Ectodermal cell (in vitro differentiated cells): ENCODE results near the gene RGP1.

ENCODE experiments used
- H3K27ac ChIP-seq: 2 replicates; pipeline ENCODE4 v1.7.0; 2013; ENCODE audit warnings: mild to moderate bottlenecking, low read depth, low read length; ENCODE audit not compliant: insufficient read depth, poor library complexity, severe bottlenecking
- H3K27me3 ChIP-seq: 2 replicates; pipeline ENCODE4 v1.7.0; 2013; ENCODE audit warnings: mild to moderate bottlenecking, low read length; ENCODE audit not compliant: insufficient read depth, control insufficient read depth, poor library complexity, severe bottlenecking
- H3K36me3 ChIP-seq: one replicate; pipeline ENCODE4 v1.7.0; 2013; ENCODE audit warnings: low read length; ENCODE audit not compliant: control insufficient read depth, insufficient read depth
- H3K4me1 ChIP-seq: one replicate; pipeline ENCODE4 v1.7.0; 2013; ENCODE audit warnings: low read length; ENCODE audit not compliant: control insufficient read depth, insufficient read depth
- H3K4me3 ChIP-seq: 2 replicates; pipeline ENCODE4 v1.7.0; 2013; ENCODE audit warnings: low read depth, low read length, control low read depth; ENCODE audit not compliant: insufficient read depth
- H3K9me3 ChIP-seq: 2 replicates; pipeline ENCODE4 v1.7.0; 2013; ENCODE audit warnings: mild to moderate bottlenecking, low read length, moderate library complexity; ENCODE audit not compliant: control insufficient read depth
- WGBS, 2 experiments: methylation state at CpG; one replicate each; pipeline ENCODE4 v1.1.7; 2013; ENCODE audit warnings: missing lambda C conversion rate in 2 of 2; 5-methylcytosine and 5-hydroxymethylcytosine counted together

The RGP1 gene

GRCh38 chr9:35710818-35711500 is 38.1 kb upstream of the RGP1 start:
- WGBS, 2 experiments, result 91 to 97% methylated on average over 5 to 7 of the region's 7 CpGs
- Histone ChIP-seq H3K27ac (no peak overlapping the region), H3K36me3 (peaks cover 88% of the 10 kb centered on the region), H3K27me3 (no peaks in the 10 kb centered on the region), H3K4me3 (no peak overlapping the region), H3K9me3 (no peaks in the 10 kb centered on the region), H3K4me1 (no peaks in the 10 kb centered on the region)

GRCh38 chr9:35711501-35712428 is 37.3 kb upstream of the RGP1 start:
- no peaks in the 10 kb centered on the region for H3K27me3 ChIP-seq
- no peaks in the 10 kb centered on the region for H3K9me3 ChIP-seq
- 91 to 92% methylated on average over 21 of the region's 21 CpGs for WGBS, 2 experiments
- peaks cover 86% of the 10 kb centered on the region for H3K36me3 ChIP-seq
- no peaks in the 10 kb centered on the region for H3K4me1 ChIP-seq
- H3K4me3 ChIP-seq, result no peak overlapping the region
- H3K27ac ChIP-seq, result no peak overlapping the region

GRCh38 chr9:35712762-35713400 is 36.2 kb upstream of the RGP1 start:
- WGBS, 2 experiments, result 92 to 94% methylated on average over 11 of the region's 11 CpGs
- H3K4me1 ChIP-seq, result no peaks in the 10 kb centered on the region
- H3K36me3 ChIP-seq, result peaks cover 86% of the 10 kb centered on the region
- H3K27ac ChIP-seq, result no peak overlapping the region
- H3K27me3 ChIP-seq, result no peaks in the 10 kb centered on the region
- H3K9me3 ChIP-seq, result no peaks in the 10 kb centered on the region
- no peak overlapping the region for H3K4me3 ChIP-seq

GRCh38 chr9:35713578-35713977 is 35.5 kb upstream of the RGP1 start:
- H3K36me3 ChIP-seq, result peaks cover 83% of the 10 kb centered on the region

GRCh38 chr9:35714123-35714522 is 35.0 kb upstream of the RGP1 start:
- 97% methylated on average over 6 of the region's 6 CpGs for WGBS, 2 experiments
- H3K36me3 ChIP-seq, result peaks cover 87% of the 10 kb centered on the region

More at GRCh38 chr9:35713578-35713977, 35.5 kb upstream of the RGP1 start:
- no peaks in the 10 kb centered on the region for H3K9me3 ChIP-seq
- no peaks in the 10 kb centered on the region for H3K27me3 ChIP-seq
- no peak overlapping the region for H3K27ac ChIP-seq
- no peak overlapping the region for H3K4me3 ChIP-seq
- 92 to 95% methylated on average over 3 of the region's 3 CpGs for WGBS, 2 experiments
- H3K4me1 ChIP-seq, result no peaks in the 10 kb centered on the region

GRCh38 chr9:35714579-35715252 is 34.4 kb upstream of the RGP1 start:
- H3K4me3 ChIP-seq, result no peak overlapping the region
- no peaks in the 10 kb centered on the region for H3K27me3 ChIP-seq
- H3K27ac ChIP-seq, result no peak overlapping the region
- H3K9me3 ChIP-seq, result no peaks in the 10 kb centered on the region
- peaks cover 89% of the 10 kb centered on the region for H3K36me3 ChIP-seq
- 92 to 94% methylated on average over 13 of the region's 13 CpGs for WGBS, 2 experiments
- no peaks in the 10 kb centered on the region for H3K4me1 ChIP-seq

More at GRCh38 chr9:35714123-35714522, 35.0 kb upstream of the RGP1 start:
- H3K27me3 ChIP-seq, result no peaks in the 10 kb centered on the region
- H3K4me1 ChIP-seq, result no peaks in the 10 kb centered on the region
- no peak overlapping the region for H3K27ac ChIP-seq
- H3K4me3 ChIP-seq, result no peak overlapping the region
- H3K9me3 ChIP-seq, result no peaks in the 10 kb centered on the region

GRCh38 chr9:35716230-35716629 is 32.9 kb upstream of the RGP1 start:
- H3K36me3 ChIP-seq, result peaks cover 87% of the 10 kb centered on the region
- H3K4me3 ChIP-seq, result no peak overlapping the region
- no peaks in the 10 kb centered on the region for H3K9me3 ChIP-seq
- H3K27me3 ChIP-seq, result no peaks in the 10 kb centered on the region
- no peak overlapping the region for H3K27ac ChIP-seq
- WGBS, 2 experiments, result 96 to 98% methylated on average over 4 of the region's 4 CpGs
- H3K4me1 ChIP-seq, result no peaks in the 10 kb centered on the region

- no peak overlapping the region for H3K4me3 ChIP-seq
- 94 to 95% methylated on average over 14 of the region's 14 CpGs for WGBS, 2 experiments
- no peaks in the 10 kb centered on the region for H3K4me1 ChIP-seq
- H3K9me3 ChIP-seq, result no peaks in the 10 kb centered on the region
- no peak overlapping the region for H3K27ac ChIP-seq
- H3K27me3 ChIP-seq, result no peaks in the 10 kb centered on the region
- H3K36me3 ChIP-seq, result peaks cover 87% of the 10 kb centered on the region
Measured at GRCh38 chr9:35717132-35717870, 31.8 kb upstream of the RGP1 start.

- no peak overlapping the region for H3K27ac ChIP-seq
- H3K27me3 ChIP-seq, result no peaks in the 10 kb centered on the region
- WGBS, 2 experiments, result 94 to 96% methylated on average over 15 of the region's 15 CpGs
- no peaks in the 10 kb centered on the region for H3K4me1 ChIP-seq
- no peak overlapping the region for H3K4me3 ChIP-seq
- H3K9me3 ChIP-seq, result no peaks in the 10 kb centered on the region
- peaks cover 83% of the 10 kb centered on the region for H3K36me3 ChIP-seq
Measured at GRCh38 chr9:35718721-35719511, 30.2 kb upstream of the RGP1 start.
